Measurements from ENCODE around the gene EDN1.
"Not testable (repeated sequence)": the region's sequence is repeated elsewhere in the genome, so short reads cannot be mapped to it uniquely, and the experiment has no call there.

EDN1 gene

DNA sequence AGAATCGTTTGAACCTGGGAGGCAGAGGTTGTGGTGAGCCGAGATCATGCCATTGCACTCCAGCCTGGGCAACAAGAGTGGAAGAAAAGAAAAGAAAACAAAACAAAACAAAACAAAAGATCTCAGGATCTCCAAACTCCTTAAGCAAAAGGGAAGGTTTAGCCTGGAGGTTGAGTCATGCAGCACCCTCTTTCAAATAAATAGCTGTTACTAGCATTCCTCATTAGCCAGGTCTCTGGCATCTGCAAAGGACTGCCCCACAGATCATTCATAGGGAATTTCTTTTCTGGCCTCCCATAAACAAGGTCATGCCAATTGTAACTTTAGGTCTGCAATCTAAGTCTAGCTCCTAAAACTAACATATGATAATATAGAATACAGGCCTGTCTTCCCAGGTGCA is 37.2 kb downstream of the EDN1 start:
- DNase-seq: no peak

- DNase-seq: no peak
Observed at GRCh38 chr6:12327988-12328387, 37.8 kb downstream of the EDN1 start.

DNA sequence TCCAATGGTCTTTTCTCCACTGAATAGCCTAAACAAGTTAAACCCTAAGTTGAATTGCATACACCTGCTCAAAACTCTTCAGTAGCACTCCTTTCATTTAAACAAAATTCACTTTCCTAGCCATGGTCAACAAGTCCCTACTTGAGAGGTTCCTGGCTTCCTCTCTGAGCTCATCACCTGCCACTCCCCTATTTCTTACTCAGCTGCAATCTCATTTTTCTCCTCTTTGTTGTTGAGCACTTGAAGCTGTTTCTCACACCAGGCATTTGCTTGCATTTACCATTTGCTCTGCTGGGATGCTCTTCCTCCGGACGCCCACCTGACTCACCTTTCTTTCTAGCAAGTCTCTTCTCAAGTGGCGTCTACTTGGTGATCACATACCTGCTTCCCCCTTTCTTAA is 38.5 kb downstream of the EDN1 start:
- DNase-seq: no peak

DNA sequence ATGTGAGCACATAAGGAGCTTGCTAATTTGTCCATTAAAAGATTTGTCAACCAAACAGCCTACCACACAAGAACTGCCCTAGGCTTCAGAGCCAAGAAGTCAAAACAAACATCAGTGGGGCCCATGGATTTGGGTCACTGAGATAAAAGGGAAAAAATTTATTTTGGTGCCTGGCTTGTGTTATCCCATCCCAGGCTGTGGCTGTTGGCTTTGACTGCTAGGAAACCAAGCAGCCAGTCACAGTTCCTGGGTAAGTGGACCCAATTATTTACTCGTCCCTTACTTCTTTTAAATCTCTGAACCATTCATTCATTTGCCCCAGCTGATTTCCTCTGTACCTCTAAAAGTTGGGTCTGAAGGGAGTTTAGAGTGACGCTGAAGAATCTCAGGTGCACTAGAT is 41.3 kb downstream of the EDN1 start:
- DNase-seq: no peak

DNA sequence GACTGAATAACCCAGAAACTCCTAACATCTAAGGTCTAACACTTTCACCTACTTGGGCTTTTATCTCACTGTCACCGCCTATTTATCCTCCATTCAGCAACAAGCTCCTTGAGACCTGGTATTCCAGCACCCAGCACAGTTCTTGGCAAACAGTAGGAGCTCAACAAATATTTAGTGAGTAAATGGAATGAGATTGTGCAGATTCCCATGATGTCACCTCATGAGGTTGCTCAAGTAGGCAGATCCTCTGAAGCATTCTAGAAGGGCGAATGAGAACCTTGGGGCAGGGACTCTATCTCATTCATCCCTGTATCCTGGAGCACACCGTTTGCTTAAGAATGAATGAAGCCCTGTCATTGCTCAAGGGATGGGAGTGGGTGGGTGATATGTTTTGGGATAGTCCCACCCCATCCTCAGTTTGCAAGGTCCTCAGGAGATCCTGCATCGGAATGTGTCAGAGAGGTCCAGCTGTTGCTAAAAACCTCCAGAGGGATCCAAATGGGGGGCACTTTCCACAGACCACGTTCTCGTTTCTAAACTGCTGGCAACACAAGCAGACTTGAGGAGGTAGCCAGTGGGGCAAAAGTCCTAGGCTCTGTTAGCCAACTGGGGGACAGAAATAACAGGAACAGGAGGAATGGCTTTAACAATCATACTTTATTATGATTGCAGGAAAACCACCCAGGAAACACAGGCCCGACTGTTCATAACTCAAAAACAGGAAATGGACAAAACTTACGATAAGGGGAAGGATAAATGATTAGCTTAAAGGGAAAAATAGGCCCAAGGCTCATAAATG is 42.0 kb downstream of the EDN1 start:
- DNase-seq: no peak

GRCh38 chr6:12332750-12333079 is 42.6 kb downstream of the EDN1 start:
- not testable (repeated sequence) for DNase-seq

DNA sequence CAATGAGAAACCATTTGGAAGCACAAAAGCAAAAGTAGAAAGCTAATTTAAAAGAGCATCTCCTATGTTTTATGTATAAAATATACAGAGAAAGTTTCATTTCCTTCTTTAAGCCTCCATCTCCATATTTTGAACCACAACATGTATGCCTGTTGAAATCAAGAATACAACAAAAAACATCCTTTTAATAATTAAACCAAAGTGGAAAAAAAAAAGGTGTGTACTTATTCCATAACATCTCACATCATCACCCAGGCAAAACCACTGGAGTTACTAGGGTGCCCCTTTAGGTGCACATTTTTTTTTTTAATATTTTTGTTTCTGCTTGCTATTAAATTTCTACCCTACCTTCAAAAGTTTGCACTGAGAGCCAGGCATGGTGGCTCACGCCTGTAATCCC is 43.0 kb downstream of the EDN1 start:
- no peak for DNase-seq

DNA sequence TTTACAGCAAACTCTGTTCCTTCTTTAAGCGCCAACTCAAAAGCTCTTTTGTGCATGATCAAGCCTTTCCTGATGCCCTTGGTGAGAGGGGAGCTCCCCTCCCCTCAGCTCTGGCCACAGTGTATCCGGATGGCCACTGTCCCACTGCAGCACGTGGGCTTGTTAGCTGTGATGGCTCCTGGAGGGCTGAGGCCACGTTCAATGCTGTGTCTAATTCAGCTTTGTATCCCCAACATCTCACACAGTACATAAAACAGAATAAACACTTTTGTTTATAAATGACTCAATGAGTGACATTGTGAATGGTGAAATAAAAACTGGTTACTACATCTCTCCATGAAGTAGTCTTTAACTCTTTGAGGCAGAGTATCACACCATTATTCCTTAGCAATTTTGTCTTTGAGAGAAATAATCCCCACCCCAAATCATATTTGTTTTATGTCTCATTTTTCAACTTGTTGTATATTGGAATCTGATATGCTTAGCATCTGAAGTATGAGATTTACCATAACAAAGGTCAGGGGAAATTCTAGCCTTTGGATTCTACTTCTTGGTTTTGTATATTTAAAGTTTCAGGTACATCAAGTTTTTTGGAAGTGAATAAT is 44.5 kb downstream of the EDN1 start:
- no peak for DNase-seq

GRCh38 chr6:12335131-12335527 is 45.0 kb downstream of the EDN1 start:
- DNase-seq: no peak

- no peak for DNase-seq
Observed at GRCh38 chr6:12335717-12336116, 45.6 kb downstream of the EDN1 start.

GRCh38 chr6:12336121-12336971 is 46.2 kb downstream of the EDN1 start:
- DNase-seq: no peak

- DNase-seq: no peak
Observed at GRCh38 chr6:12339022-12339421, 48.9 kb downstream of the EDN1 start.

- no peak for DNase-seq
Observed at GRCh38 chr6:12339808-12340487, 49.8 kb downstream of the EDN1 start.

GRCh38 chr6:12340488-12340818 is 50.3 kb downstream of the EDN1 start:
- no peak for DNase-seq

DNA sequence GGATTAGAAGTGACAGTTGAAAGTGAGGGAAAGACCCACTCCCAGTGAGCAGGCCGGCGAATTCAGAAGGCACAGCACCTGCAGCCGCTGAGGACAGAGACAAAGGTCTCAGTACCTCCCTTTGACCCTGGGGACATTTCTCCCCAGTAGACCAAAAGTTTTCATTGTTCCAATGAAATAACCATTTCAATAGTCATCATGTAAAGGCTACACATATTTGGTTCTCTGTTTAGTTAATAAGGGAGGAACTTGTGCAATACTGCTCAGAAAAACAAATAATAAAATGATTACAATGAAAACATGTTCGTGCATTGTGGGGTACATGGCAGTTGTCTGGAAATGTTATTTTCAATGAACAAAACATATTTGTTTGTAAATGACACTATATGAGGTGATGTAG is 52.5 kb downstream of the EDN1 start:
- DNase-seq: no peak

DNA sequence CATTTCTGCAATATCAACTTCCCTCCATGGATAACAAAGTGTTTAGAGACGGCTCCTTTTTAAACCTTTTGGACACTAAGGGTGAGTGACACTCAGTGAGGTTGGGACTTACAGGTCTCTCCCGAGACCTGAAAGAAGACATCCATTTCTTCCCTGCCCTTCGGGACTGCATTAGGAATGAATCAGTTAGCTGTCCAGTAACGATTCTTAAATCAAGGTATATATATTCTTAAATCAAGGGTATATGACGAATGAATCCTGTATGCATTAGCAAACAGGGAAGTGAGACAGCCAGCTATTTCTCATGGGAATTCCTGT is 52.9 kb downstream of the EDN1 start:
- DNase-seq: no peak

DNA sequence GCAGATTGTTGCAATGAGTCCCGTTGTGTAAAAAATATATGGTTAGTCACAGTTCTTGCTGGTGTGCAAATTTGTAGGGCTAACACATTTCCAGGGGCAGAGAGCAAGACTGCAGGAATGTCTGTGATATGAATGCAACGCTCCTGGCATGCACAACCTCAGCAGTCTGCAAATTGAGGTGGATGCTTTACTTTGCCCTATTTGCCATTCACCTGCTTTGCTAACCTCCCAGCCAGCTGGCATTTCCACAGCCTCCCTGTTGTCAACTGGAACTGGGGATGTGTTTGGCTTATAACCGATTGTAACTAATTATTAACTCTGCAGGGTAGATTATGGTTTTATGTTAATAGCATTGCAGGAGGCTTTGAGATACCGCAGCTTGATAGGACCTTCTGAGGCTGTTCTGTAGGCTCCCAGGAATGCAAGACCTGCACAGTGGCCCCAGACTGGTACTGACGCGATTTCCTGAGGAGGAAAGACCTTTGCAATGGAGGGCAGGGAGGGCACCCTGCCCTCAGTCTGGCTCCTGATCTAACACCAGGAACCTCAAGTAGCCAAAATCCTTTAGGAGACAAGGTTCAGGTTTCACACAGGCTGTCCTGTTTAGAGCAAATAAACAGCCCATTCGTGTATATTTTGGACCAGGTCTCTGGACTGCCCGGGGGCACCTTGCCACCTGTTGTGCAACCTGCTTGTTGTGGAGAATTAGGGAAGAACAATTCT is 53.4 kb downstream of the EDN1 start:
- DNase-seq: no peak

- no peak for DNase-seq
Observed at GRCh38 chr6:12344296-12344695, 54.1 kb downstream of the EDN1 start.

DNA sequence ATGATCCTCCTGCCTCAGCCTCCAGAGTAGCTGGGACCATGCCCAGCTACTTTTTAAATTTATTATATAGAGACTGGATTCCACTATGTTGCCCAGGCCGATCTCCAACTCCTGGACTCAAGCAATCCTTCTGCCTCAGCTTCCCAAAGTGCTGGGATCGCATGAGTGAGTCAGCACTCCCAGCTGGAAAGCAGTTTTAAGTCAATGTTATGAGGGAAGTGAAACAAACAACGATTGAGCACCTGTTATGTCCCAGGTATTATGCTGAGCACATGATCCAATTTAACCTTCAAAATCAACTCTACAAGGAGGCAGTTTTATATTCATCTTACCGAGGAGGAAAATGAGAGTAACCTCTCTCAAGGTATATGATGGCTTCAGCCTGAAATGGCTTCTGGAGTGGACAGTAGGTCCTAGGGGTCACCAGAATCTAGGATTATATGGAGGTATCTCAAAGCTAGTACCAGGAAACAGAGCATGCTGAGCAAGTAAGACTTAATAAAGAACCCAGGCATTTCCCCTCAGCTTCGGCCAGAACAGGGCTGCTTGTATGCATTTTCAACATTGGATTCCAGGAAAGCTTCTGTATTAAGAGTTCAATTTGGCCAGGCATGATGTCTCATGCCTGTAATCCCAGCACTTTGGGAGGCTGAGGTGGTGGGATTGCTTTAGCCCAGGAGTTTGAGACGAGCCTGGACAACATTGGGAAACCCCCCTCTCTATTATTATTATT is 55.0 kb downstream of the EDN1 start:
- DNase-seq: no peak

DNA sequence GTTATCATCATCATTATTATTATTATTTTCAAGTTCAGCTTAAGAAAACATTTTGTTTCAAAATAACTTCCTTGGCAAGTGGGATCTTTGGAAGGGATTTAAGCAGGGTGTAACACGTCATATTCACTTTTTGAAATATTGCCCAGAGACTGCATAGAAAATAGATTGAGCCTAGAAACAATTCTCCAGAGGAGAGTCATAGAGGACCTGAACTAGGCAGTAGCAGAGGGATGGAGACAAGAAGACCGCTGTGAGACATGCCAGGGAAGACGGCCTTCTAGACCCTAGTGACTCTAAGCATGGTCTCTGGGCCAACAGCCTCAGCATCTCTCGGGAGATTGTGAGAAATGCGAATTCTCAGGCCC is 55.5 kb downstream of the EDN1 start:
- no peak for DNase-seq

Measured in C1 segment of cervical spinal cord (tissue), 14 donors.